ENCODE results near the gene ASNSD1.

DNA sequence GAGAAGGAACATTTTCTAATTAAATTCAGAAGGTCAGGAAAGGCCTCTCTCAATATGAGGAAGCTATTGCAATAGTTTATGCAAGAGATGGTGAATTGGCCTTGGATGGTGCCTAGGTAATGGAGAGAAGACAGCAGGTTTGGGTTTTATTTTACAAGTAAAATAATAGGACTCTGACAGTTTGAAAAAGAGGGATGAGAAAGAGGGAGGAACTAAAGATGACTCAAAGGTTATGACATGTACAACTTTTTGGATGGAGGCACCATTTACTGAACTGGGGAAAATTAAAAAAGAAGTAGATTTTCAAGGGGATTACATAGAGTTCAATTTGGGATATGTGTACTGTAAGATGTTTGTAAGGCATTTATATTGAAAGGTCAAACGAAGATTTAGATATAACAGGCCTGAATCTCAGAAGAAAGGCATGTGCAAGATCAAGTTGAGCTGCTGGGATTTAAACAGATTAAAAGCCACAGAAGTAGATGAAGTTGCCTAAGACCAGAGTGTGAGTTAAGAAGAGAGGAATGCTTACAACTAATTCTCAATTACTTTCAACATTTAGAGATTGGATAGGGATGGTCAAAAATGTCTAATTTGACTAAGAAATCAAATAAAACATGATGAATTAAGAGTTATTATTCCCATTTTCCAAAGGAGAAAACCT is 12.3 kb upstream of the ASNSD1 start:
- TF ChIP-seq, protein P1, sequence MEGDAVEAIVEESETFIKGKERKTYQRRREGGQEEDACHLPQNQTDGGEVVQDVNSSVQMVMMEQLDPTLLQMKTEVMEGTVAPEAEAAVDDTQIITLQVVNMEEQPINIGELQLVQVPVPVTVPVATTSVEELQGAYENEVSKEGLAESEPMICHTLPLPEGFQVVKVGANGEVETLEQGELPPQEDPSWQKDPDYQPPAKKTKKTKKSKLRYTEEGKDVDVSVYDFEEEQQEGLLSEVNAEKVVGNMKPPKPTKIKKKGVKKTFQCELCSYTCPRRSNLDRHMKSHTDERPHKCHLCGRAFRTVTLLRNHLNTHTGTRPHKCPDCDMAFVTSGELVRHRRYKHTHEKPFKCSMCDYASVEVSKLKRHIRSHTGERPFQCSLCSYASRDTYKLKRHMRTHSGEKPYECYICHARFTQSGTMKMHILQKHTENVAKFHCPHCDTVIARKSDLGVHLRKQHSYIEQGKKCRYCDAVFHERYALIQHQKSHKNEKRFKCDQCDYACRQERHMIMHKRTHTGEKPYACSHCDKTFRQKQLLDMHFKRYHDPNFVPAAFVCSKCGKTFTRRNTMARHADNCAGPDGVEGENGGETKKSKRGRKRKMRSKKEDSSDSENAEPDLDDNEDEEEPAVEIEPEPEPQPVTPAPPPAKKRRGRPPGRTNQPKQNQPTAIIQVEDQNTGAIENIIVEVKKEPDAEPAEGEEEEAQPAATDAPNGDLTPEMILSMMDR (IDR thresholded peaks at IDR 0.05 in 2 of 3, conservative IDR thresholded peaks at IDR 0.05 in 1 of 3; ENCODE audit: insufficient read depth in 2 of 3, low read depth in 1 of 3, low read length in 3 of 3): no peak
- TF ChIP-seq, protein P2, sequence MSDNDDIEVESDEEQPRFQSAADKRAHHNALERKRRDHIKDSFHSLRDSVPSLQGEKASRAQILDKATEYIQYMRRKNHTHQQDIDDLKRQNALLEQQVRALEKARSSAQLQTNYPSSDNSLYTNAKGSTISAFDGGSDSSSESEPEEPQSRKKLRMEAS (CRISPR knock-in tag; IDR thresholded peaks at IDR 0.05): no peak
- no peak for TF ChIP-seq ZNF24 (IDR thresholded peaks at IDR 0.05)
- TF ChIP-seq ZNF224 (CRISPR knock-in tag; IDR thresholded peaks at IDR 0.05): no peak
- no peak for TF ChIP-seq POLR2A (conservative IDR thresholded peaks at IDR 0.05)
- TF ChIP-seq EP400 (IDR thresholded peaks at IDR 0.05): no peak
- TF ChIP-seq ATF1 (CRISPR knock-in tag; IDR thresholded peaks at IDR 0.05): no peak
- TF ChIP-seq ATF1 (tag; IDR thresholded peaks at IDR 0.05): no peak
- TF ChIP-seq EZH2 (IDR thresholded peaks at IDR 0.05; ENCODE audit: borderline replicate concordance, low read depth, low read length): no peak
- no peak for TF ChIP-seq CBX1 (IDR thresholded peaks at IDR 0.05; ENCODE audit: low read depth)
- no peak for TF ChIP-seq SETDB1 (IDR thresholded peaks at IDR 0.05; ENCODE audit: low read length)
- no peak for TF ChIP-seq HDAC6 (IDR thresholded peaks at IDR 0.05; ENCODE audit: low read depth, low read length)
- TF ChIP-seq, protein P3, sequence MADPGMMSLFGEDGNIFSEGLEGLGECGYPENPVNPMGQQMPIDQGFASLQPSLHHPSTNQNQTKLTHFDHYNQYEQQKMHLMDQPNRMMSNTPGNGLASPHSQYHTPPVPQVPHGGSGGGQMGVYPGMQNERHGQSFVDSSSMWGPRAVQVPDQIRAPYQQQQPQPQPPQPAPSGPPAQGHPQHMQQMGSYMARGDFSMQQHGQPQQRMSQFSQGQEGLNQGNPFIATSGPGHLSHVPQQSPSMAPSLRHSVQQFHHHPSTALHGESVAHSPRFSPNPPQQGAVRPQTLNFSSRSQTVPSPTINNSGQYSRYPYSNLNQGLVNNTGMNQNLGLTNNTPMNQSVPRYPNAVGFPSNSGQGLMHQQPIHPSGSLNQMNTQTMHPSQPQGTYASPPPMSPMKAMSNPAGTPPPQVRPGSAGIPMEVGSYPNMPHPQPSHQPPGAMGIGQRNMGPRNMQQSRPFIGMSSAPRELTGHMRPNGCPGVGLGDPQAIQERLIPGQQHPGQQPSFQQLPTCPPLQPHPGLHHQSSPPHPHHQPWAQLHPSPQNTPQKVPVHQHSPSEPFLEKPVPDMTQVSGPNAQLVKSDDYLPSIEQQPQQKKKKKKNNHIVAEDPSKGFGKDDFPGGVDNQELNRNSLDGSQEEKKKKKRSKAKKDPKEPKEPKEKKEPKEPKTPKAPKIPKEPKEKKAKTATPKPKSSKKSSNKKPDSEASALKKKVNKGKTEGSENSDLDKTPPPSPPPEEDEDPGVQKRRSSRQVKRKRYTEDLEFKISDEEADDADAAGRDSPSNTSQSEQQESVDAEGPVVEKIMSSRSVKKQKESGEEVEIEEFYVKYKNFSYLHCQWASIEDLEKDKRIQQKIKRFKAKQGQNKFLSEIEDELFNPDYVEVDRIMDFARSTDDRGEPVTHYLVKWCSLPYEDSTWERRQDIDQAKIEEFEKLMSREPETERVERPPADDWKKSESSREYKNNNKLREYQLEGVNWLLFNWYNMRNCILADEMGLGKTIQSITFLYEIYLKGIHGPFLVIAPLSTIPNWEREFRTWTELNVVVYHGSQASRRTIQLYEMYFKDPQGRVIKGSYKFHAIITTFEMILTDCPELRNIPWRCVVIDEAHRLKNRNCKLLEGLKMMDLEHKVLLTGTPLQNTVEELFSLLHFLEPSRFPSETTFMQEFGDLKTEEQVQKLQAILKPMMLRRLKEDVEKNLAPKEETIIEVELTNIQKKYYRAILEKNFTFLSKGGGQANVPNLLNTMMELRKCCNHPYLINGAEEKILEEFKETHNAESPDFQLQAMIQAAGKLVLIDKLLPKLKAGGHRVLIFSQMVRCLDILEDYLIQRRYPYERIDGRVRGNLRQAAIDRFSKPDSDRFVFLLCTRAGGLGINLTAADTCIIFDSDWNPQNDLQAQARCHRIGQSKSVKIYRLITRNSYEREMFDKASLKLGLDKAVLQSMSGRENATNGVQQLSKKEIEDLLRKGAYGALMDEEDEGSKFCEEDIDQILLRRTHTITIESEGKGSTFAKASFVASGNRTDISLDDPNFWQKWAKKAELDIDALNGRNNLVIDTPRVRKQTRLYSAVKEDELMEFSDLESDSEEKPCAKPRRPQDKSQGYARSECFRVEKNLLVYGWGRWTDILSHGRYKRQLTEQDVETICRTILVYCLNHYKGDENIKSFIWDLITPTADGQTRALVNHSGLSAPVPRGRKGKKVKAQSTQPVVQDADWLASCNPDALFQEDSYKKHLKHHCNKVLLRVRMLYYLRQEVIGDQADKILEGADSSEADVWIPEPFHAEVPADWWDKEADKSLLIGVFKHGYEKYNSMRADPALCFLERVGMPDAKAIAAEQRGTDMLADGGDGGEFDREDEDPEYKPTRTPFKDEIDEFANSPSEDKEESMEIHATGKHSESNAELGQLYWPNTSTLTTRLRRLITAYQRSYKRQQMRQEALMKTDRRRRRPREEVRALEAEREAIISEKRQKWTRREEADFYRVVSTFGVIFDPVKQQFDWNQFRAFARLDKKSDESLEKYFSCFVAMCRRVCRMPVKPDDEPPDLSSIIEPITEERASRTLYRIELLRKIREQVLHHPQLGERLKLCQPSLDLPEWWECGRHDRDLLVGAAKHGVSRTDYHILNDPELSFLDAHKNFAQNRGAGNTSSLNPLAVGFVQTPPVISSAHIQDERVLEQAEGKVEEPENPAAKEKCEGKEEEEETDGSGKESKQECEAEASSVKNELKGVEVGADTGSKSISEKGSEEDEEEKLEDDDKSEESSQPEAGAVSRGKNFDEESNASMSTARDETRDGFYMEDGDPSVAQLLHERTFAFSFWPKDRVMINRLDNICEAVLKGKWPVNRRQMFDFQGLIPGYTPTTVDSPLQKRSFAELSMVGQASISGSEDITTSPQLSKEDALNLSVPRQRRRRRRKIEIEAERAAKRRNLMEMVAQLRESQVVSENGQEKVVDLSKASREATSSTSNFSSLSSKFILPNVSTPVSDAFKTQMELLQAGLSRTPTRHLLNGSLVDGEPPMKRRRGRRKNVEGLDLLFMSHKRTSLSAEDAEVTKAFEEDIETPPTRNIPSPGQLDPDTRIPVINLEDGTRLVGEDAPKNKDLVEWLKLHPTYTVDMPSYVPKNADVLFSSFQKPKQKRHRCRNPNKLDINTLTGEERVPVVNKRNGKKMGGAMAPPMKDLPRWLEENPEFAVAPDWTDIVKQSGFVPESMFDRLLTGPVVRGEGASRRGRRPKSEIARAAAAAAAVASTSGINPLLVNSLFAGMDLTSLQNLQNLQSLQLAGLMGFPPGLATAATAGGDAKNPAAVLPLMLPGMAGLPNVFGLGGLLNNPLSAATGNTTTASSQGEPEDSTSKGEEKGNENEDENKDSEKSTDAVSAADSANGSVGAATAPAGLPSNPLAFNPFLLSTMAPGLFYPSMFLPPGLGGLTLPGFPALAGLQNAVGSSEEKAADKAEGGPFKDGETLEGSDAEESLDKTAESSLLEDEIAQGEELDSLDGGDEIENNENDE (IDR thresholded peaks at IDR 0.05; ENCODE audit: low read depth, low read length): no peak
